A549 (cell line): ENCODE results near the gene COA8.

Source experiments
- POLR2A ChIP-seq: IDR thresholded peaks from 2 replicates; pipeline ENCODE4 v1.6.1; 2012; ENCODE audit warnings: mild to moderate bottlenecking, low read length
- SMC3 ChIP-seq: fragments of >200 bp; sonication (Bioruptor Twin); formaldehyde crosslinking; IDR thresholded peaks from 3 replicates; pipeline ENCODE4 v1.6.1; 2018; ENCODE audit warnings: inconsistent platforms

GRCh38 chr14:103576371-103577024 is 13.7 kb downstream of the COA8 start:
- TF ChIP-seq SMC3 (no peak), POLR2A (no peak)
